Mesendoderm (in vitro differentiated cells): Measurements from ENCODE around the gene TPD52L3.

Source experiments
- DNase-seq: peaks from one replicate; pipeline ENCODE4 v3.0.0; 2013
- H2AK5ac ChIP-seq: 2 replicates; pipeline ENCODE4 v1.6.1; 2013; ENCODE audit warnings: low read length, inconsistent platforms
- H2BK120ac ChIP-seq: 2 replicates; pipeline ENCODE4 v1.6.1; 2013; ENCODE audit warnings: low read depth, mild to moderate bottlenecking, low read length, moderate library complexity, mixed read lengths
- H2BK15ac ChIP-seq: replicated peaks from 2 replicates; pipeline ENCODE4 v1.6.1; 2013; ENCODE audit warnings: low read depth, mild to moderate bottlenecking, moderate library complexity
- H2BK5ac ChIP-seq: 2 replicates; pipeline ENCODE4 v1.6.1; 2013; ENCODE audit warnings: low read length, inconsistent platforms
- H3K18ac ChIP-seq: 2 replicates; pipeline ENCODE4 v1.6.1; 2013; ENCODE audit warnings: mild to moderate bottlenecking, low read length, mixed read lengths
- H3K23ac ChIP-seq: one replicate; pipeline ENCODE4 v1.6.1; 2013; ENCODE audit warnings: low read length
- H3K27ac ChIP-seq: 2 replicates; pipeline ENCODE4 v1.5.1; 2013; ENCODE audit warnings: low read depth, mild to moderate bottlenecking, inconsistent platforms, low read length, moderate library complexity
- H3K27me3 ChIP-seq: 2 replicates; pipeline ENCODE4 v1.6.1; 2013; ENCODE audit warnings: low read length, control low read depth, mild to moderate bottlenecking, inconsistent platforms; ENCODE audit not compliant: insufficient read depth, poor library complexity
- H3K36me3 ChIP-seq: 2 replicates; pipeline ENCODE4 v1.6.1; 2013; ENCODE audit warnings: low read length, inconsistent platforms; ENCODE audit not compliant: control insufficient read depth, insufficient read depth
- H3K4ac ChIP-seq: one replicate; pipeline ENCODE4 v1.6.1; 2013; ENCODE audit warnings: low read depth, mild to moderate bottlenecking, low read length, moderate library complexity
- H3K4me1 ChIP-seq: 2 replicates; pipeline ENCODE4 v1.6.1; 2013; ENCODE audit warnings: low read depth, low read length, inconsistent platforms; ENCODE audit not compliant: control insufficient read depth
- H3K4me2 ChIP-seq: 2 replicates; pipeline ENCODE4 v1.6.1; 2013; ENCODE audit warnings: low read length
- H3K4me3 ChIP-seq: 2 replicates; pipeline ENCODE4 v1.5.1; 2013; ENCODE audit warnings: mild to moderate bottlenecking, low read length
- H3K56ac ChIP-seq: one replicate; pipeline ENCODE4 v1.6.1; 2013; ENCODE audit warnings: low read length
- H3K79me1 ChIP-seq: 2 replicates; pipeline ENCODE4 v1.6.1; 2013; ENCODE audit warnings: low read length, inconsistent platforms
- H3K79me2 ChIP-seq: 2 replicates; pipeline ENCODE4 v1.6.1; 2013; ENCODE audit warnings: mild to moderate bottlenecking, low read length; ENCODE audit not compliant: control insufficient read depth, insufficient read depth
- H3K9ac ChIP-seq: 2 replicates; pipeline ENCODE4 v1.6.1; 2013; ENCODE audit warnings: low read length, inconsistent platforms
- H4K5ac ChIP-seq: one replicate; pipeline ENCODE4 v1.6.1; 2013; ENCODE audit warnings: low read length
- H4K8ac ChIP-seq: one replicate; pipeline ENCODE4 v1.6.1; 2013; ENCODE audit warnings: low read depth, mild to moderate bottlenecking, control low read depth, low read length, moderate library complexity
- WGBS: extraction: QIAGEN DNeasy Blood & Tissue Kit; methylation state at CpG from one replicate; pipeline ENCODE4 v1.1.7; 2013; ENCODE audit warnings: low lambda C conversion rate, missing lambda C conversion rate; ENCODE audit not compliant: insufficient coverage; ENCODE audit errors: extremely low coverage; 5-methylcytosine and 5-hydroxymethylcytosine counted together

The TPD52L3 gene

DNA sequence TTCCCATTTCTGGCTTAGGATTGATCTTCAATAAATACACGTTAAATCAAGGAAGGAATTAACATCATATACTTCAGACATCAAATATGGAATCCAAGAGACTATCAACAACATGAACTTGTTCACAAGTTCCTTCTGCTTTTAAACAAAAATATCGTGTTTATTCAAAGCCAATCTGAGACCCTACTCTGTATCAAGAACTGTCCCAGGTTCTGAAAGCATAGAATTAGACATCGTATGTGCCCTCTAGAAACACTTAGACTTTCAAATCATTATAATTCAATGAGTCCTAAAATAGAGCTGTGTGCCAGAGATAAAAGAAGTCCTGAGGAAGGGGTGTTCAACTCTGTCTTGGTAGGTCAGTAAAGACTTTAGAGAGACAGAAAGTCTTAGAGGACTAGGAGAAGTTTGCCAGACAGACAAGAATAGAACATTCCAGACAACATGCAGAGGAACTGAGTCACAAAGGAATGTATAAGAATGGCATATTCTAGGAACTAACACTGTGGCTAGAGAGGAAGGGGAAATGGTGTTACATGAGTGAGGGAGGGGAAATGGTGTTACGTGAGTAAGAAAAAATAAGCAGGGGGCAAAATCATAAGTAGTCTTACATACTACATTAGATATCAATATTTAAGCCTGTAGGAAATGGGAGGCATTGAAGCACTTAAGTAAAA, 2.9 kb downstream of the TPD52L3 start:
- Histone ChIP-seq H2BK120ac (no peak overlapping the region), H3K27me3 (no peaks in the 10 kb centered on the region), H3K79me2 (no peaks in the 10 kb centered on the region), H3K4me1 (no peaks in the 10 kb centered on the region), H3K4me3 (no peak overlapping the region), H3K56ac (no peak overlapping the region), H3K23ac (no peak overlapping the region), H3K18ac (no peak overlapping the region), H3K4me2 (no peak overlapping the region), H3K36me3 (no peaks in the 10 kb centered on the region), H3K4ac (no peak overlapping the region), H4K8ac (no peak overlapping the region), H2AK5ac (no peak overlapping the region), H3K9ac (no peak overlapping the region), H2BK5ac (no peak overlapping the region), H3K27ac (no peak overlapping the region), H4K5ac (no peak overlapping the region), H3K79me1 (no peaks in the 10 kb centered on the region), H2BK15ac (no peak overlapping the region)
- no CpG with 5 or more reads among the region's 4 CpGs for WGBS
- DNase-seq: no peak

DNA sequence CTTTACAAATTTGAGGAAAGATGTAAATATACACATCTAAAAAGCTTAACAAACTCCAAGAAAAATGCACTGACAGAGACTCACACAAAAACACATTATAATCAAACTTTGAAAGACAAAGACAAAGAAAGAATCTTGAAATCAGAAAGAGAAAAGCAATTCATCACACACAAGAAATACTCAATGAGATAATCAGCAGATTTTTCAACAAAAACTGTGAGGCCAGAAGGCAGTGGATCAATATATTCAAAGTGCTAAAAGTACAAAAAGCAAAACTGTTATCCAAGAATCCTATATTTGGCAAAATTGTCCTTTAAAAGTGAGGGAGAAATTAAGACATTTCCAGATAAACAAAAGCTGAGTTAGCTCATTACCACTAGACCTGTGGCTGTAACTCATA, 6.1 kb downstream of the TPD52L3 start:
- DNase-seq: no peak
- H3K18ac ChIP-seq: no peak overlapping the region
- no peak overlapping the region for H3K56ac ChIP-seq
- no peak overlapping the region for H2BK15ac ChIP-seq
- H3K9ac ChIP-seq: no peak overlapping the region
- no peak overlapping the region for H3K4ac ChIP-seq
- H3K4me3 ChIP-seq: no peak overlapping the region
- no peak overlapping the region for H2BK5ac ChIP-seq
- no peak overlapping the region for H4K5ac ChIP-seq
- H3K27me3 ChIP-seq: no peaks in the 10 kb centered on the region
- no peaks in the 10 kb centered on the region for H3K36me3 ChIP-seq
- H4K8ac ChIP-seq: no peak overlapping the region
- no peak overlapping the region for H3K23ac ChIP-seq
- H3K27ac ChIP-seq: no peak overlapping the region
- H3K79me2 ChIP-seq: no peaks in the 10 kb centered on the region
- no peaks in the 10 kb centered on the region for H3K4me1 ChIP-seq
- H3K4me2 ChIP-seq: no peak overlapping the region
- no peaks in the 10 kb centered on the region for H3K79me1 ChIP-seq
- no peak overlapping the region for H2AK5ac ChIP-seq
- no peak overlapping the region for H2BK120ac ChIP-seq

DNA sequence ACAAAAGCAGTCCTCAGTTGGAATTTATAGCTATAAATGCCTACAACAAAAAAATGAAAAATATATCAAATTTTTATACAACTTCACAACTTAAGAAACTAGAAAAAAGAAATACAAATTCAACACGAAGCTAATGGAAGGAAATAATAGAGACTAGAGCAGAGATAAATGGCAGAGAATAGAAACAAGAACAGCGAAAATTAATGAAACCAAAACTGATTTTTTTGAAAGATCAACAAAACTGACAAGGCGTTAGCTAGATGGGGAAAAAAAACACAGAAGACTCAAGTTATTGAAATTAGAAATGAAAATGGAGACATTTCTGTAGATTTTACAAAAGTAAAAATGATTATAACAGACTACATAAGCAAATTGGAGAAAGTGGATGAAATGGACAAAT, 20.6 kb downstream of the TPD52L3 start:
- no peak overlapping the region for H2BK15ac ChIP-seq
- no peak overlapping the region for H3K18ac ChIP-seq
- no peak overlapping the region for H4K8ac ChIP-seq
- H2BK5ac ChIP-seq: no peak overlapping the region
- no peaks in the 10 kb centered on the region for H3K4me1 ChIP-seq
- H3K4ac ChIP-seq: no peak overlapping the region
- H3K36me3 ChIP-seq: no peaks in the 10 kb centered on the region
- H2BK120ac ChIP-seq: no peak overlapping the region
- no peaks in the 10 kb centered on the region for H3K79me2 ChIP-seq
- DNase-seq: no peak
- no peak overlapping the region for H3K4me2 ChIP-seq
- H2AK5ac ChIP-seq: no peak overlapping the region
- H3K27ac ChIP-seq: no peak overlapping the region
- no peak overlapping the region for H3K56ac ChIP-seq
- H4K5ac ChIP-seq: no peak overlapping the region
- no peak overlapping the region for H3K23ac ChIP-seq
- no peak overlapping the region for H3K9ac ChIP-seq
- H3K79me1 ChIP-seq: no peaks in the 10 kb centered on the region
- H3K27me3 ChIP-seq: no peaks in the 10 kb centered on the region
- no CpG with 5 or more reads among the region's 3 CpGs for WGBS
- H3K4me3 ChIP-seq: no peak overlapping the region

DNA sequence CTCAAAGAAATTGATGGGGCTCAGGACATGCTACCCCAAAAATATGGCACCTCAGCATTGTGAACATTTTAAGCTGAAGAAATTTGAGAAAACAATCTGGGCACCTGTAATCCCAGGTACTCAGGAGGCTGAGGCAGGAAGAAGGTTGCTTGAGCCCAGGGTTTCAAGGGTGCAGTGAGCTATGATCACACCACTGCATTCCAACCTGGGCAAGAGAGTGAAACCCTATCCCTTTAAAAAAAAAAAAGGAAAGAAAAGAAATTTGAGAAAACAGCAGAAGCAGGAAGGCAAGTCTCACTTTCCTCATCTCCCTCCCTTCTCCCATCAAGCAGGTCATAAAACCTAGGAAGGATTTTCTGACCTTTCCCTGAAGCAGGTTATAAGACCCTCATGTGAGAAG, 23.6 kb downstream of the TPD52L3 start:
- Histone ChIP-seq H3K9ac (no peak overlapping the region), H3K56ac (no peak overlapping the region), H3K18ac (no peak overlapping the region), H3K27ac (no peak overlapping the region), H3K4me1 (no peaks in the 10 kb centered on the region), H4K8ac (no peak overlapping the region), H3K27me3 (no peaks in the 10 kb centered on the region), H2AK5ac (no peak overlapping the region), H3K79me2 (no peaks in the 10 kb centered on the region), H2BK15ac (no peak overlapping the region), H3K23ac (no peak overlapping the region), H3K4me3 (no peak overlapping the region), H4K5ac (no peak overlapping the region), H2BK5ac (no peak overlapping the region), H3K4me2 (no peak overlapping the region), H3K36me3 (no peaks in the 10 kb centered on the region), H3K79me1 (no peaks in the 10 kb centered on the region), H3K4ac (no peak overlapping the region), H2BK120ac (no peak overlapping the region)
- DNase-seq: peak; percentile 32

DNA sequence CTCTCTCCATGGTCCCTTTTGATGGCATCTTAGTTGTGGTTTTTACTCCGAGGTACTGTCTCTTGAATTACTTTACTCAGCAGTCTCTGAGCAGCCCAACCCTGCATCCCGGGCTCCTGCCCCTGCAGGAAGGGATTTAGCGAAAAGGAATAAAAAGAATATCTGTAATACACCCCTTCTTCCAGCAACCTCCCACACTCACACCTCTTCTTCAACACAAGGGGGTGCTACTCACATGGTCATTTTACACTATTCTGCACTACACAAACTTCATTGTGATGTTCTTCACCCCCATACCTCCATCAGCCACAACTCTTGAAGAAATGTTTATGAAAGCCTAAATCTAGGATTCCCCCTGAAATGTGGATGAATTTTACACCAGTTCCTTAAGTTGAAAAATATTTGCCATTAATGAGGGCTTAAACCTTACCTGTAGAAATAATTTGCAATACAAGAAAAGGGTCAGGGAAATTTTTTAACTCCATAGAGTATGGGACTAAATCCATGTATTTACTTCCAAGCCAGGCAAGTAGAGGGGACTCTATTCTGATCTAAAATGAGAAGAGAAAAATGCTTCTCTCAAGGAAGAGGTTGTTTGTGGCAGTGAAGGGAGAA, 26.0 kb downstream of the TPD52L3 start:
- H3K23ac ChIP-seq: no peak overlapping the region
- H3K4me2 ChIP-seq: no peak overlapping the region
- no peak overlapping the region for H2BK5ac ChIP-seq
- H3K27me3 ChIP-seq: no peaks in the 10 kb centered on the region
- H3K79me2 ChIP-seq: no peaks in the 10 kb centered on the region
- no peaks in the 10 kb centered on the region for H3K4me1 ChIP-seq
- no peak overlapping the region for H3K9ac ChIP-seq
- no CpG with 5 or more reads among the region's 3 CpGs for WGBS
- H3K36me3 ChIP-seq: no peaks in the 10 kb centered on the region
- H2AK5ac ChIP-seq: no peak overlapping the region
- H3K18ac ChIP-seq: no peak overlapping the region
- DNase-seq: peak; percentile 73
- H3K56ac ChIP-seq: no peak overlapping the region
- no peaks in the 10 kb centered on the region for H3K79me1 ChIP-seq
- no peak overlapping the region for H2BK120ac ChIP-seq
- H2BK15ac ChIP-seq: no peak overlapping the region
- no peak overlapping the region for H4K5ac ChIP-seq
- no peak overlapping the region for H4K8ac ChIP-seq
- H3K4ac ChIP-seq: no peak overlapping the region
- H3K27ac ChIP-seq: no peak overlapping the region
- H3K4me3 ChIP-seq: no peak overlapping the region

DNA sequence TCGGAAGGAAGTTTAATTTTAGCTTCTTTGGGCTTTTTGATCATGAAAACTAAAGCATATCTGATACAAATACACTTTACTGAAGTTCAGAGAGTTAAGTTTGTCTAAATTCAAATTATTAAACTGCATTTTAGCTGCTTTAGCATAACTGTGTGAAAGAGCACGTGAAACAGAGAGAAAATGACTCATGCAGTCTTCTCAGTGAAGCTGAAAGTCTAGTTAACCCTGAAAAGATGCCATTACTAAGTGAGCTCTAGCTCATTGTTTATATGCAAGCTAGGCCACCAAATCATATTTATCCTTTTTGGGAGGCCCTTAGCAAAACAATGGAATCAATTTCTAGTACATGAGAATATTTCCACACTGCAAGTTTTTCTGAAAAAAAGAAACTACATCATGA, 27.6 kb downstream of the TPD52L3 start:
- no peak overlapping the region for H3K4me3 ChIP-seq
- no peak overlapping the region for H4K5ac ChIP-seq
- no peak overlapping the region for H3K23ac ChIP-seq
- H2BK5ac ChIP-seq: no peak overlapping the region
- no peaks in the 10 kb centered on the region for H3K79me1 ChIP-seq
- no peak overlapping the region for H3K56ac ChIP-seq
- no peak for DNase-seq
- no CpG with 5 or more reads among the region's 2 CpGs for WGBS
- no peak overlapping the region for H2BK15ac ChIP-seq
- H3K4me2 ChIP-seq: no peak overlapping the region
- no peak overlapping the region for H3K9ac ChIP-seq
- no peaks in the 10 kb centered on the region for H3K79me2 ChIP-seq
- no peaks in the 10 kb centered on the region for H3K4me1 ChIP-seq
- no peak overlapping the region for H3K4ac ChIP-seq
- H2AK5ac ChIP-seq: no peak overlapping the region
- H3K18ac ChIP-seq: no peak overlapping the region
- H3K27ac ChIP-seq: no peak overlapping the region
- no peak overlapping the region for H4K8ac ChIP-seq
- no peak overlapping the region for H2BK120ac ChIP-seq
- no peaks in the 10 kb centered on the region for H3K36me3 ChIP-seq
- H3K27me3 ChIP-seq: no peaks in the 10 kb centered on the region
